HL-60 (cell line): Measurements from ENCODE around the gene USH1C.

Source experiments
- DNase-seq, 2 experiments: peaks; one replicate each; pipeline ENCODE4 v3.0.0-alpha.2; 2010 to 2020; ENCODE audit warnings: low read depth in 1 of 2, low spot score in 1 of 2
- H3K27ac ChIP-seq: fragments of 250-450 bp; sonication (Bioruptor Pico); replicated peaks from 2 replicates; pipeline ENCODE4 v1.5.1; 2020; ENCODE audit warnings: mild to moderate bottlenecking, moderate library complexity
- H3K27me3 ChIP-seq: fragments of 250-450 bp; sonication (Bioruptor Pico); 2 replicates; pipeline ENCODE4 v1.5.1; 2021; ENCODE audit warnings: mild to moderate bottlenecking, moderate library complexity; ENCODE audit not compliant: insufficient read depth, poor library complexity, severe bottlenecking
- H3K4me3 ChIP-seq: replicated peaks from 2 replicates; pipeline ENCODE4 v1.5.1; 2011; ENCODE audit warnings: mild to moderate bottlenecking, control low read depth, low read length; ENCODE audit not compliant: insufficient read depth
- CTCF ChIP-seq: IDR thresholded peaks from one replicate; pipeline ENCODE4 v1.5.1; 2011; ENCODE audit warnings: low read length, control low read depth, inconsistent platforms; ENCODE audit not compliant: insufficient read depth
- GABPA ChIP-seq: IDR thresholded peaks from 2 replicates; pipeline ENCODE4 v1.6.1; 2012; ENCODE audit warnings: low read depth
- POLR2AphosphoS5 ChIP-seq: IDR thresholded peaks from 2 replicates; pipeline ENCODE4 v1.6.1; 2012; ENCODE audit warnings: low read depth
- REST ChIP-seq: IDR thresholded peaks from 2 replicates; pipeline ENCODE4 v1.6.1; 2012; ENCODE audit warnings: low read depth; ENCODE audit not compliant: insufficient replicate concordance
- SPI1 ChIP-seq: IDR thresholded peaks from 2 replicates; pipeline ENCODE4 v1.6.1; 2012; ENCODE audit warnings: low read depth, mild to moderate bottlenecking, borderline replicate concordance

The USH1C gene

GRCh38 chr11:17558916-17559315 is 14.7 kb upstream of the USH1C start:
- no peaks in the 10 kb centered on the region for H3K27me3 ChIP-seq
- no peak for TF ChIP-seq POLR2AphosphoS5
- TF ChIP-seq SPI1 = no peak
- TF ChIP-seq CTCF = no peak
- TF ChIP-seq REST = no peak
- TF ChIP-seq GABPA = no peak
- DNase-seq = no peak
- no peak overlapping the region for H3K4me3 ChIP-seq
- no peak overlapping the region for H3K27ac ChIP-seq

GRCh38 chr11:17558025-17558780 is 14.0 kb upstream of the USH1C start:
- Histone ChIP-seq H3K4me3 (no peak overlapping the region), H3K27ac (no peak overlapping the region), H3K27me3 (no peaks in the 10 kb centered on the region)
- no peak for DNase-seq
- no peak for TF ChIP-seq SPI1
- TF ChIP-seq REST = no peak
- TF ChIP-seq POLR2AphosphoS5 = no peak
- no peak for TF ChIP-seq GABPA
- TF ChIP-seq CTCF = no peak

- H3K27ac ChIP-seq = no peak overlapping the region
- no peak for TF ChIP-seq REST
- no peak for TF ChIP-seq GABPA
- no peak for TF ChIP-seq SPI1
- no peak for TF ChIP-seq POLR2AphosphoS5
- no peak for TF ChIP-seq CTCF
- no peaks in the 10 kb centered on the region for H3K27me3 ChIP-seq
- no peak overlapping the region for H3K4me3 ChIP-seq
- DNase-seq = no peak
Measured at GRCh38 chr11:17556999-17557398, 12.8 kb upstream of the USH1C start.
